HCT116 (cell line): Measurements from ENCODE around the gene TRUB1. TPM values are rescaled to one million over a fixed set of nuclear protein-coding genes. Genes with fewer than 3 reads are reported as not detected.

Experiments used
- ATAC-seq: fragments of 200-7000 bp; cut with Tn5 transposase; 2 replicates; pipeline ENCODE4 v1.9.1; 2020; ENCODE audit warnings: mild to moderate bottlenecking, moderate library complexity
- BruUV-seq: library from RNA; stranded (reverse); fragments of 400-500 nt; replicated peaks from 2 replicates; lab custom pipeline; 2021; lab: Mats Ljungman, UMichigan
- CTCF ChIA-PET: fragments of 300-600 bp; sonication (Branson Sonifier 250); formaldehyde crosslinking; loops from one replicate; lab custom pipeline; 2021; ENCODE audit warnings: antibody characterized with exemption; lab: Charles Lee
- POLR2A ChIA-PET: fragments of 300-600, 350-600 bp; sonication (Branson Sonifier 250); formaldehyde crosslinking; loops from one replicate; lab custom pipeline; 2021; ENCODE audit warnings: antibody characterized with exemption; lab: Charles Lee
- RAD21 ChIA-PET, 2 experiments: fragments of 300-600 bp; sonication (Branson Sonifier 250); formaldehyde crosslinking; loops; one replicate each; lab custom pipeline; 2023; ENCODE audit warnings: low total read pairs in 2 of 2; ENCODE audit not compliant: uncharacterized antibody in 2 of 2, unreplicated experiment in 2 of 2, low non-redundant PET in 1 of 2; lab: Charles Lee
- DNase-seq: peaks from one replicate; pipeline ENCODE4 v3.0.0-alpha.2; 2010; ENCODE audit warnings: low read depth, low spot score
- H2AFZ ChIP-seq: fragments of 200-600 bp; shearing (Covaris generic), sonication (generic); 2 replicates; pipeline ENCODE4 v1.6.1; 2017; ENCODE audit warnings: low read depth, mixed run types, mixed read lengths, antibody characterized with exemption, low read length; ENCODE audit not compliant: poor library complexity, severe bottlenecking
- H3K27ac ChIP-seq: 2 replicates; pipeline ENCODE4 v1.5.1; 2012; ENCODE audit warnings: low read depth, low read length
- H3K27me3 ChIP-seq: fragments of 200-600 bp; sonication (generic); 2 replicates; pipeline ENCODE4 v1.6.1; 2016; ENCODE audit warnings: mixed run types, low read length, mixed read lengths; ENCODE audit not compliant: insufficient read depth
- H3K36me3 ChIP-seq, 2 experiments: fragments of 200-500 bp in 1 of 2; fragments of 200-600 bp in 1 of 2; sonication (Bioruptor generic) in 1 of 2; sonication (generic) in 1 of 2; 2 replicates each; pipeline versions ENCODE4 v1.5.1 to v1.6.1; 2014 to 2016; ENCODE audit warnings: low read length in 2 of 2, inconsistent platforms in 1 of 2, mixed read lengths in 1 of 2, mixed run types in 1 of 2; ENCODE audit not compliant: insufficient read depth in 2 of 2, control insufficient read depth in 1 of 2
- H3K4me1 ChIP-seq, 2 experiments: fragments of 200-600 bp in 1 of 2; sonication (generic) in 1 of 2; 2 replicates each; pipeline versions ENCODE4 v1.5.1 to v1.6.1; 2012 to 2017; ENCODE audit warnings: low read length in 2 of 2, inconsistent platforms in 1 of 2, mild to moderate bottlenecking in 1 of 2, mixed read lengths in 1 of 2, mixed run types in 1 of 2, moderate library complexity in 1 of 2; ENCODE audit not compliant: insufficient read depth in 2 of 2, control insufficient read depth in 1 of 2
- H3K4me2 ChIP-seq: fragments of 200-600 bp; sonication (generic); 2 replicates; pipeline ENCODE4 v1.6.1; 2017; ENCODE audit warnings: mixed run types, low read length, mixed read lengths
- H3K4me3 ChIP-seq, 2 experiments: fragments of 200-600 bp in 1 of 2; sonication (generic) in 1 of 2; replicated peaks in 1 of 2; 2 replicates each; pipeline ENCODE4 v1.5.1; 2011 to 2016; ENCODE audit warnings: low read length in 2 of 2, control low read depth in 1 of 2, low read depth in 1 of 2, mild to moderate bottlenecking in 1 of 2, mixed read lengths in 1 of 2, mixed run types in 1 of 2
- H3K79me2 ChIP-seq: fragments of 200-600 bp; sonication (generic); 2 replicates; pipeline ENCODE4 v1.6.1; 2017; ENCODE audit warnings: mild to moderate bottlenecking, mixed run types, low read length, moderate library complexity, mixed read lengths; ENCODE audit not compliant: insufficient read depth
- H3K9ac ChIP-seq: fragments of 200-600 bp; sonication (generic); 2 replicates; pipeline ENCODE4 v1.6.1; 2016; ENCODE audit warnings: low read length, mixed read lengths
- H3K9me2 ChIP-seq: fragments of 200-600 bp; sonication (generic), shearing (Covaris generic); 2 replicates; pipeline ENCODE4 v1.6.1; 2017; ENCODE audit warnings: mixed run types, mild to moderate bottlenecking, moderate library complexity; ENCODE audit not compliant: insufficient read depth
- H3K9me3 ChIP-seq, 2 experiments: fragments of 200-500 bp in 1 of 2; fragments of 200-600 bp in 1 of 2; sonication (Bioruptor generic) in 1 of 2; sonication (generic) in 1 of 2; 2 replicates each; pipeline ENCODE4 v1.6.1; 2014 to 2017; ENCODE audit warnings: low read length in 2 of 2, mixed read lengths in 2 of 2, inconsistent platforms in 1 of 2, low read depth in 1 of 2, mild to moderate bottlenecking in 1 of 2, mixed run types in 1 of 2, moderate library complexity in 1 of 2; ENCODE audit not compliant: control insufficient read depth in 1 of 2, insufficient read depth in 1 of 2
- H4K20me1 ChIP-seq: fragments of 200-600 bp; sonication (generic), shearing (Covaris generic); 2 replicates; pipeline ENCODE4 v1.6.1; 2017; ENCODE audit warnings: mixed run types, mild to moderate bottlenecking, moderate library complexity; ENCODE audit not compliant: insufficient read depth
- CEBPB ChIP-seq: IDR thresholded peaks from 2 replicates; pipeline ENCODE4 v1.6.1; 2012; ENCODE audit warnings: low read depth
- CTCF ChIP-seq, 3 experiments: fragments of 200-600 bp in 1 of 3; sonication (generic) in 1 of 3; IDR thresholded peaks in 2 of 3; conservative IDR thresholded peaks in 1 of 3; 2 replicates each; pipeline ENCODE4 v1.5.1; 2012 to 2017; ENCODE audit warnings: low read depth in 2 of 3, low read length in 2 of 3, antibody characterized with exemption in 1 of 3, borderline replicate concordance in 1 of 3, control low read depth in 1 of 3, mild to moderate bottlenecking in 1 of 3, mixed read lengths in 1 of 3, mixed run types in 1 of 3, moderate library complexity in 1 of 3; ENCODE audit not compliant: insufficient read depth in 1 of 3
- EGR1 ChIP-seq: IDR thresholded peaks from 2 replicates; pipeline ENCODE4 v1.6.1; 2012; ENCODE audit warnings: low read depth
- EZH2 ChIP-seq: fragments of 200-600 bp; sonication (generic); IDR thresholded peaks from 2 replicates; pipeline ENCODE4 v1.6.1; 2017; ENCODE audit warnings: antibody characterized with exemption, mixed run types
- FOSL1 ChIP-seq: IDR thresholded peaks from 2 replicates; pipeline ENCODE4 v1.6.1; 2012; ENCODE audit warnings: low read depth
- POLR2AphosphoS5 ChIP-seq: IDR thresholded peaks from 2 replicates; pipeline ENCODE4 v1.6.1; 2011; ENCODE audit warnings: mild to moderate bottlenecking, low read depth, low read length, moderate library complexity
- RAD21 ChIP-seq: IDR thresholded peaks from 2 replicates; pipeline ENCODE4 v1.6.1; 2012; ENCODE audit warnings: low read depth, mild to moderate bottlenecking
- SIN3A ChIP-seq: IDR thresholded peaks from 2 replicates; pipeline ENCODE4 v1.6.1; 2012; ENCODE audit warnings: low read depth
- YY1 ChIP-seq: IDR thresholded peaks from 2 replicates; pipeline ENCODE4 v1.6.1; 2011; ENCODE audit warnings: low read length, low read depth, moderate library complexity, mild to moderate bottlenecking; ENCODE audit not compliant: insufficient replicate concordance; ENCODE audit errors: extremely low read depth
- ZBTB33 ChIP-seq: IDR thresholded peaks from 2 replicates; pipeline ENCODE4 v1.6.1; 2011; ENCODE audit warnings: mild to moderate bottlenecking, low read length, moderate library complexity; ENCODE audit not compliant: insufficient replicate concordance; ENCODE audit errors: extremely low read depth
- intact Hi-C: fragments of 100-400 bp; cut with micrococcal nuclease; formaldehyde crosslinking; loops from 2 replicates; pipeline ENCODE4 v1.10.0; 2022
- total RNA-seq: library from RNA; stranded (reverse); gene quantifications from one replicate; pipeline ENCODE4 v1.2.1, GENCODE V29; 2021; ENCODE audit not compliant: unreplicated experiment
- TF ChIP-seq, protein P1 (sequence below): IDR thresholded peaks from 2 replicates; pipeline ENCODE4 v1.6.1; 2012
- TF ChIP-seq, protein P2 (sequence below): IDR thresholded peaks from 2 replicates; pipeline ENCODE4 v1.6.1; 2012; ENCODE audit warnings: low read depth
- TF ChIP-seq, protein P3 (sequence below): IDR thresholded peaks from 2 replicates; pipeline ENCODE4 v1.6.1; 2012

Gene TRUB1
- total RNA-seq, 1 experiment from 2014 or later, result 44.1 TPM

GRCh38 chr10:114932225-114932624, 5.8 kb upstream of the TRUB1 start:
- Histone ChIP-seq H3K4me1 (no peaks in the 10 kb centered on the region), H2AFZ (no peak overlapping the region), H3K36me3 (no peaks in the 10 kb centered on the region), H3K9me3 (peaks cover 0 to 5% of the 10 kb centered on the region in 2 experiments; a peak in 2 of 4 replicates), H3K27me3 (no peaks in the 10 kb centered on the region), H3K4me2 (no peak overlapping the region), H3K27ac (no peak overlapping the region), H3K9ac (no peak overlapping the region), H3K9me2 (no peaks in the 10 kb centered on the region), H3K79me2 (no peaks in the 10 kb centered on the region), H3K4me3 (no peak overlapping the region), H4K20me1 (no peaks in the 10 kb centered on the region)
- no TSS peak for BruUV-seq
- ATAC-seq (no peak), DNase-seq (no peak)
- RAD21 ChIA-PET, result no interaction called here
- CTCF ChIA-PET, result no interaction called here
- TF ChIP-seq ZBTB33, result no peak
- TF ChIP-seq CTCF (IDR thresholded peaks at IDR 0.05 in 2 of 3, conservative IDR thresholded peaks at IDR 0.05 in 1 of 3; ENCODE audit: borderline replicate concordance in 1 of 3, insufficient read depth in 1 of 3, low read depth in 2 of 3, low read length in 2 of 3), result no peak
- TF ChIP-seq EZH2, result no peak
- TF ChIP-seq, protein P1, sequence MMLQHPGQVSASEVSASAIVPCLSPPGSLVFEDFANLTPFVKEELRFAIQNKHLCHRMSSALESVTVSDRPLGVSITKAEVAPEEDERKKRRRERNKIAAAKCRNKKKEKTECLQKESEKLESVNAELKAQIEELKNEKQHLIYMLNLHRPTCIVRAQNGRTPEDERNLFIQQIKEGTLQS, result no peak
- no peak for TF ChIP-seq POLR2AphosphoS5
- no peak for TF ChIP-seq EGR1
- no peak for TF ChIP-seq RAD21
- TF ChIP-seq, protein P2, sequence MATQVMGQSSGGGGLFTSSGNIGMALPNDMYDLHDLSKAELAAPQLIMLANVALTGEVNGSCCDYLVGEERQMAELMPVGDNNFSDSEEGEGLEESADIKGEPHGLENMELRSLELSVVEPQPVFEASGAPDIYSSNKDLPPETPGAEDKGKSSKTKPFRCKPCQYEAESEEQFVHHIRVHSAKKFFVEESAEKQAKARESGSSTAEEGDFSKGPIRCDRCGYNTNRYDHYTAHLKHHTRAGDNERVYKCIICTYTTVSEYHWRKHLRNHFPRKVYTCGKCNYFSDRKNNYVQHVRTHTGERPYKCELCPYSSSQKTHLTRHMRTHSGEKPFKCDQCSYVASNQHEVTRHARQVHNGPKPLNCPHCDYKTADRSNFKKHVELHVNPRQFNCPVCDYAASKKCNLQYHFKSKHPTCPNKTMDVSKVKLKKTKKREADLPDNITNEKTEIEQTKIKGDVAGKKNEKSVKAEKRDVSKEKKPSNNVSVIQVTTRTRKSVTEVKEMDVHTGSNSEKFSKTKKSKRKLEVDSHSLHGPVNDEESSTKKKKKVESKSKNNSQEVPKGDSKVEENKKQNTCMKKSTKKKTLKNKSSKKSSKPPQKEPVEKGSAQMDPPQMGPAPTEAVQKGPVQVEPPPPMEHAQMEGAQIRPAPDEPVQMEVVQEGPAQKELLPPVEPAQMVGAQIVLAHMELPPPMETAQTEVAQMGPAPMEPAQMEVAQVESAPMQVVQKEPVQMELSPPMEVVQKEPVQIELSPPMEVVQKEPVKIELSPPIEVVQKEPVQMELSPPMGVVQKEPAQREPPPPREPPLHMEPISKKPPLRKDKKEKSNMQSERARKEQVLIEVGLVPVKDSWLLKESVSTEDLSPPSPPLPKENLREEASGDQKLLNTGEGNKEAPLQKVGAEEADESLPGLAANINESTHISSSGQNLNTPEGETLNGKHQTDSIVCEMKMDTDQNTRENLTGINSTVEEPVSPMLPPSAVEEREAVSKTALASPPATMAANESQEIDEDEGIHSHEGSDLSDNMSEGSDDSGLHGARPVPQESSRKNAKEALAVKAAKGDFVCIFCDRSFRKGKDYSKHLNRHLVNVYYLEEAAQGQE, result no peak
- TF ChIP-seq CEBPB, result no peak
- TF ChIP-seq SIN3A, result no peak
- TF ChIP-seq, protein P3, sequence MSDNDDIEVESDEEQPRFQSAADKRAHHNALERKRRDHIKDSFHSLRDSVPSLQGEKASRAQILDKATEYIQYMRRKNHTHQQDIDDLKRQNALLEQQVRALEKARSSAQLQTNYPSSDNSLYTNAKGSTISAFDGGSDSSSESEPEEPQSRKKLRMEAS, result no peak
- TF ChIP-seq FOSL1, result no peak
- no peak for TF ChIP-seq YY1
- intact Hi-C loops, result no loop called here
- POLR2A ChIA-PET, result no interaction called here
